Neuronal stem cell (in vitro differentiated cells): Measurements from ENCODE around the gene ARL5C.
"Not testable (repeated sequence)": the region's sequence is repeated elsewhere in the genome, so short reads cannot be mapped to it uniquely, and the experiment has no call there.

Experiments
- DNase-seq: peaks from one replicate; pipeline ENCODE4 v3.0.0-alpha.2; 2013; ENCODE audit warnings: low spot score
- H2AFZ ChIP-seq: one replicate; pipeline ENCODE4 v1.6.1; 2013; ENCODE audit warnings: mild to moderate bottlenecking, low read length, inconsistent platforms
- H2AK5ac ChIP-seq: 2 replicates; pipeline ENCODE4 v1.6.1; 2013; ENCODE audit warnings: low read depth, mild to moderate bottlenecking, inconsistent platforms, low read length, moderate library complexity, mixed read lengths
- H2BK120ac ChIP-seq: 2 replicates; pipeline ENCODE4 v1.6.1; 2013; ENCODE audit warnings: low read depth, mild to moderate bottlenecking, inconsistent platforms, low read length, moderate library complexity, mixed read lengths
- H2BK12ac ChIP-seq: one replicate; pipeline ENCODE4 v1.6.1; 2013; ENCODE audit warnings: low read length, inconsistent platforms
- H2BK15ac ChIP-seq: 2 replicates; pipeline ENCODE4 v1.6.1; 2013; ENCODE audit warnings: mild to moderate bottlenecking, low read length, inconsistent platforms, mixed read lengths
- H2BK5ac ChIP-seq: one replicate; pipeline ENCODE4 v1.6.1; 2013; ENCODE audit warnings: inconsistent platforms, mild to moderate bottlenecking, low read length, moderate library complexity
- H3K14ac ChIP-seq: one replicate; pipeline ENCODE4 v1.6.1; 2013; ENCODE audit warnings: low read length, inconsistent platforms
- H3K18ac ChIP-seq: 2 replicates; pipeline ENCODE4 v1.6.1; 2013; ENCODE audit warnings: low read length, inconsistent platforms
- H3K23ac ChIP-seq: 2 replicates; pipeline ENCODE4 v1.6.1; 2013; ENCODE audit warnings: low read depth, mild to moderate bottlenecking, mixed read lengths, low read length, inconsistent platforms; ENCODE audit not compliant: poor library complexity
- H3K27ac ChIP-seq: replicated peaks from 3 replicates; pipeline ENCODE4 v1.5.1; 2013; ENCODE audit warnings: low read length, inconsistent platforms
- H3K27me3 ChIP-seq, 3 experiments: 2 replicates each; pipeline ENCODE4 v1.6.1; 2013; ENCODE audit warnings: low read length in 3 of 3, mild to moderate bottlenecking in 2 of 3, inconsistent platforms in 1 of 3, low read depth in 1 of 3, mixed read lengths in 1 of 3, moderate library complexity in 1 of 3; ENCODE audit not compliant: control insufficient read depth in 3 of 3, insufficient read depth in 3 of 3
- H3K36me3 ChIP-seq, 2 donors: replicated peaks in 1 of 2; 2 replicates each; pipeline ENCODE4 v1.6.1; 2013; ENCODE audit warnings: low read length in 2 of 2; ENCODE audit not compliant: control insufficient read depth in 2 of 2, insufficient read depth in 2 of 2
- H3K4ac ChIP-seq: 2 replicates; pipeline ENCODE4 v1.6.1; 2013; ENCODE audit warnings: inconsistent platforms, mild to moderate bottlenecking, low read length, moderate library complexity
- H3K4me1 ChIP-seq, 2 donors: 1 replicate in 1 of 2; 2 replicates in 1 of 2; pipeline ENCODE4 v1.6.1; 2013; ENCODE audit warnings: low read length in 2 of 2, low read depth in 1 of 2; ENCODE audit not compliant: control insufficient read depth in 2 of 2, insufficient read depth in 1 of 2
- H3K4me2 ChIP-seq: one replicate; pipeline ENCODE4 v1.6.1; 2013; ENCODE audit warnings: mild to moderate bottlenecking, low read length, inconsistent platforms; ENCODE audit not compliant: insufficient read depth, poor library complexity, severe bottlenecking
- H3K4me3 ChIP-seq, 2 donors: 2 replicates each; pipeline ENCODE4 v1.5.1; 2013; ENCODE audit warnings: low read length in 2 of 2, mild to moderate bottlenecking in 2 of 2, inconsistent platforms in 1 of 2, moderate library complexity in 1 of 2
- H3K79me1 ChIP-seq: one replicate; pipeline ENCODE4 v1.6.1; 2013; ENCODE audit warnings: low read depth, mild to moderate bottlenecking, inconsistent platforms, low read length, moderate library complexity
- H3K9ac ChIP-seq: one replicate; pipeline ENCODE4 v1.6.1; 2013; ENCODE audit warnings: mild to moderate bottlenecking, low read depth, low read length, inconsistent platforms; ENCODE audit not compliant: poor library complexity
- H3K9me3 ChIP-seq, 2 donors: replicated peaks in 1 of 2; 2 replicates each; pipeline versions ENCODE3 to v1.6.1; 2013; ENCODE audit warnings: low read length in 2 of 2, mild to moderate bottlenecking in 2 of 2, inconsistent platforms in 1 of 2, low read depth in 1 of 2, mixed read lengths in 1 of 2, moderate library complexity in 1 of 2; ENCODE audit not compliant: control insufficient read depth in 2 of 2, insufficient read depth in 1 of 2
- H4K8ac ChIP-seq: one replicate; pipeline ENCODE4 v1.6.1; 2013; ENCODE audit warnings: low read depth, mild to moderate bottlenecking, inconsistent platforms, low read length, moderate library complexity
- H4K91ac ChIP-seq: one replicate; pipeline ENCODE4 v1.6.1; 2013; ENCODE audit warnings: low read length, low read depth, mild to moderate bottlenecking, inconsistent platforms; ENCODE audit not compliant: poor library complexity
- WGBS, 2 donors: extraction: QIAGEN DNeasy Blood & Tissue Kit; methylation state at CpG; one replicate each; pipeline ENCODE4 v1.1.7; 2013; ENCODE audit warnings: missing lambda C conversion rate in 2 of 2, mixed read lengths in 1 of 2; ENCODE audit not compliant: insufficient read length in 2 of 2, insufficient replicate concordance in 1 of 2; ENCODE audit errors: extremely low coverage in 2 of 2; 5-methylcytosine and 5-hydroxymethylcytosine counted together

The ARL5C gene

DNA sequence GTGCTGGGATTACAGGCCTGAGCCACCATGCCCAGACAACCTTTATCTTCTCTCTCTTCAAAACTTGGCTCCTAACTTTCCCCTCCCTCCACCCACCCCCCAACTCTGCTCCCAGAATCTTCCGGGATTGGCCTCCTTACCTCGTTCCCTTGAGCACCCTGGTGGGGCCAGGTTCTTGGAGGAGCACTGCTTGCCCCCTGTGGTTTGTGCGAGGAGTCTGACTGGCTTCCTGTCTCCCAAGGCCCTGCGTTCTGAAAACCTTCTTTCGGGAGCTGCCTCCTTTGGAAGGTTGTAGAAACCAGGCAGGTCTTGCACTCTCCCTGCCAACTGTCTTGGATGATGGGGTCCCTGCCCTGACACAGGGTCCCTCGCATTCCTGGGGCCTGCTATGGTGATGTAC, 34.3 kb downstream of the ARL5C start:
- H3K4me1 ChIP-seq, result no peaks in the 10 kb centered on the region
- H2AK5ac ChIP-seq, result peak overlapping the region; percentile 63
- H4K8ac ChIP-seq, result no peak overlapping the region
- H3K9ac ChIP-seq, result no peak overlapping the region
- H3K36me3 ChIP-seq, result no peaks in the 10 kb centered on the region
- no peak overlapping the region for H4K91ac ChIP-seq
- no peaks in the 10 kb centered on the region for H3K9me3 ChIP-seq
- WGBS, 2 donors, result no CpG with 5 or more reads among the region's 6 CpGs
- H2BK5ac ChIP-seq, result no peak overlapping the region
- H3K4ac ChIP-seq, result no peak overlapping the region
- H2BK15ac ChIP-seq, result peak overlapping the region; percentile 91
- no peak overlapping the region for H2BK12ac ChIP-seq
- H2AFZ ChIP-seq, result no peak overlapping the region
- H3K27ac ChIP-seq, result no peak overlapping the region
- no peak for DNase-seq
- H3K4me3 ChIP-seq, result no peak overlapping the region
- H3K18ac ChIP-seq, result peak overlapping the region; percentile 71
- H3K79me1 ChIP-seq, result no peaks in the 10 kb centered on the region
- peaks cover 0 to 6% (median 0%) of the 10 kb centered on the region in 3 experiments for H3K27me3 ChIP-seq
- H2BK120ac ChIP-seq, result no peak overlapping the region
- H3K4me2 ChIP-seq, result no peak overlapping the region
- H3K14ac ChIP-seq, result no peak overlapping the region
- H3K23ac ChIP-seq, result no peak overlapping the region

DNA sequence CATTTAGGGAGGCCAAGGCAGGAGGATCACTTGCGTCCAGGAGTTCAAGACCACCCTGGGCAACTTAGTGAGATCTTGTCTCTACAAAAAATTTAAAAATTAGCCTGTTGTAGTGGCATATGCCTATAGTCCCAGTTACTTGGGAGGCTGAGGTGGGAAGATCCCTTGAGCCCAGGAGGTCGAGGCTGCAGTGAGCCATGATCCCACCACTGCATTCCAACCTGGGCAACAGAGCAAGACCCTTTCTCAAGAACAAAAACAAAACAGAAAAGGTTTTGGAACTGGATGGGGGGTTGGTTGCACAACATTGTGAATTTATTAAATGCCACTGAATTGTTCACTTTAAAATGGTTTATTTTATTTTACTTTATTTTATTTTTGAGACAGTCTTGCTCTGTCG, 35.8 kb downstream of the ARL5C start:
- Histone ChIP-seq H2BK120ac (no peak overlapping the region), H3K36me3 (no peaks in the 10 kb centered on the region), H3K9ac (no peak overlapping the region), H3K18ac (no peak overlapping the region), H2BK15ac (no peak overlapping the region), H3K4me3 (no peak overlapping the region), H4K91ac (no peak overlapping the region), H3K4me1 (no peaks in the 10 kb centered on the region), H3K23ac (no peak overlapping the region), H2BK5ac (no peak overlapping the region), H3K27me3 (peaks cover 0 to 4% (median 0%) of the 10 kb centered on the region in 3 experiments), H4K8ac (no peak overlapping the region), H3K79me1 (no peaks in the 10 kb centered on the region), H2BK12ac (no peak overlapping the region), H3K4me2 (no peak overlapping the region), H2AFZ (no peak overlapping the region), H3K27ac (no peak overlapping the region), H3K9me3 (no peaks in the 10 kb centered on the region), H3K4ac (no peak overlapping the region), H2AK5ac (no peak overlapping the region), H3K14ac (no peak overlapping the region)
- no CpG with 5 or more reads among the region's 3 CpGs for WGBS, 2 donors
- no peak for DNase-seq

DNA sequence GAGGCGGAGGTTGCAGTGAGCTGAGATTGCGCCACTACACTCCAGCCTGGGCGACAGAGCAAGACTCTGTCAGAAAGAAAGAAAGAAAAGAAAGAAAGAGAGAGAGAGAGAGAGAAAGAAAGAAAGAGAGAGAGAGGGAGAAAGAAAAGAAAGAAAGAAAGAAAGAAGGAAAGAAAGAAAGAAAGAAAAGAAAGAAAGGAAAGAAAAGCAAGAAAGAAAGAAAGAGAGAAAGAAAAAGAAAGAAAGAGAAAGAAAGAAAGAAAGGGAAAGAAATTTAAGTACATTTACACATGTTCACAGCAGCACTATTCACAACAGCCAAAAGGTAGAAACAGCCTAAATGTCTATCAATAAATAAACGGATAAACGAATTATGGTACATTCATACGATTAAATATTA, 36.4 kb downstream of the ARL5C start:
- H3K18ac ChIP-seq, H2AFZ ChIP-seq, H3K23ac ChIP-seq, H2BK15ac ChIP-seq, H3K27ac ChIP-seq, H3K36me3 ChIP-seq, H3K4me1 ChIP-seq, DNase-seq, H3K79me1 ChIP-seq, H3K4me3 ChIP-seq, H3K9me3 ChIP-seq, H4K8ac ChIP-seq, H2BK5ac ChIP-seq, H4K91ac ChIP-seq, H3K27me3 ChIP-seq, H3K4me2 ChIP-seq, H2BK12ac ChIP-seq, H2BK120ac ChIP-seq, H3K14ac ChIP-seq, H3K9ac ChIP-seq, H2AK5ac ChIP-seq, H3K4ac ChIP-seq: not testable (repeated sequence)
- no CpG with 5 or more reads among the region's 6 CpGs for WGBS, 2 donors

DNA sequence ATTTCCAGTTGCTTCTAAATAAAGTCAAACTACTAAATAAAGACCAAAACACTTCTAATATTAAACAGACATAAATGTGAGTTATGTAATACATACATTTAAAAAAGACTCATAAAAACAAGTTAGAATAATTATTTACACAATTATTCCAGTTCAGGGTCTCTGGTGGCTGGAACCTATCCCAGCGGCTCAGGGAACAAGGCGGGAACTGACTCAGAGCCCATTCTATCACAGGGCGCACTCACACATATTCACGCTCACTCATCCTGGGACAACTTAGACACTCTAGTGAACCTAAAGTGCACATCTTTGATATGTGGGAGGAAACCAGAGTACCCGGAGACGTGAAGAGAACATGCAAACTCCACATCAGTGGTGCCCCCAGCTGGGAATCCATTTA, 39.5 kb downstream of the ARL5C start:
- H3K14ac ChIP-seq, result no peak overlapping the region
- H3K9ac ChIP-seq, result no peak overlapping the region
- H3K9me3 ChIP-seq, result peaks cover 0 to 1% of the 10 kb centered on the region in 2 donors
- no peak overlapping the region for H3K4me3 ChIP-seq
- H2BK5ac ChIP-seq, result no peak overlapping the region
- peaks cover 0 to 1% of the 10 kb centered on the region in 2 donors for H3K4me1 ChIP-seq
- no peak for DNase-seq
- no peak overlapping the region for H2AK5ac ChIP-seq
- whole genome bisulfite sequencing, 2 donors, result no CpG with 5 or more reads among the region's 6 CpGs
- no peaks in the 10 kb centered on the region for H3K36me3 ChIP-seq
- H2BK12ac ChIP-seq, result no peak overlapping the region
- peaks cover 0 to 15% (median 0%) of the 10 kb centered on the region in 3 experiments for H3K27me3 ChIP-seq
- no peak overlapping the region for H3K4me2 ChIP-seq
- no peak overlapping the region for H3K23ac ChIP-seq
- no peak overlapping the region for H3K4ac ChIP-seq
- no peak overlapping the region for H2BK15ac ChIP-seq
- no peak overlapping the region for H4K91ac ChIP-seq
- no peak overlapping the region for H3K18ac ChIP-seq
- H3K79me1 ChIP-seq, result no peaks in the 10 kb centered on the region
- no peak overlapping the region for H2AFZ ChIP-seq
- H2BK120ac ChIP-seq, result no peak overlapping the region
- no peak overlapping the region for H4K8ac ChIP-seq
- no peak overlapping the region for H3K27ac ChIP-seq
